HG03520 (cell line): Measurements from ENCODE around the gene OOSP4B.
"Not testable (repeated sequence)": the region's sequence is repeated elsewhere in the genome, so short reads cannot be mapped to it uniquely, and the experiment has no call there.

Experiments
- ATAC-seq: cut with Tn5 transposase; IDR thresholded peaks from one replicate; pipeline ENCODE4 v1.9.1; 2021; ENCODE audit warnings: mild to moderate bottlenecking, moderate library complexity; ENCODE audit not compliant: unreplicated experiment

Gene OOSP4B

DNA sequence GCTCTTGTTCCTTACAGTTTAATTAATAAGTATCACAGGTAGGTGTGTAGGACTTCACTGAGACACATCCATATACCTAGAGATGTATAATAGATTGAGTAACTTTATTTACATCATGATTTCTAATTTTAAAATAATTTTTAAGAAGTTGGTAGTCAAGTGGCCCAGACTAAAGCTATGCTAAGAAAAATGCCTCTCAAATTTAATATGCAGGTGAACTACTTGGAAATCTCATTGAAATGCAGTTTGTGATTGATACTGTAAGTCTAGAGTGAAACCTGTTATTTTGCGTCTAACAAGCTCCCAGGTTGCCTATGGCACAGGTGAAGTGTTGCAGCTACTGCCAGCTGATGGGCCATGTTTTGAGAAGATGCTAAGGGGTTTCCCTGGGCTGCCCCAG lies at the start of gene OOSP4B:
TSS of gene OOSP4B (plus strand) at position 301 of the 400 bp plus-strand sequence.
- ATAC-seq = no peak

DNA sequence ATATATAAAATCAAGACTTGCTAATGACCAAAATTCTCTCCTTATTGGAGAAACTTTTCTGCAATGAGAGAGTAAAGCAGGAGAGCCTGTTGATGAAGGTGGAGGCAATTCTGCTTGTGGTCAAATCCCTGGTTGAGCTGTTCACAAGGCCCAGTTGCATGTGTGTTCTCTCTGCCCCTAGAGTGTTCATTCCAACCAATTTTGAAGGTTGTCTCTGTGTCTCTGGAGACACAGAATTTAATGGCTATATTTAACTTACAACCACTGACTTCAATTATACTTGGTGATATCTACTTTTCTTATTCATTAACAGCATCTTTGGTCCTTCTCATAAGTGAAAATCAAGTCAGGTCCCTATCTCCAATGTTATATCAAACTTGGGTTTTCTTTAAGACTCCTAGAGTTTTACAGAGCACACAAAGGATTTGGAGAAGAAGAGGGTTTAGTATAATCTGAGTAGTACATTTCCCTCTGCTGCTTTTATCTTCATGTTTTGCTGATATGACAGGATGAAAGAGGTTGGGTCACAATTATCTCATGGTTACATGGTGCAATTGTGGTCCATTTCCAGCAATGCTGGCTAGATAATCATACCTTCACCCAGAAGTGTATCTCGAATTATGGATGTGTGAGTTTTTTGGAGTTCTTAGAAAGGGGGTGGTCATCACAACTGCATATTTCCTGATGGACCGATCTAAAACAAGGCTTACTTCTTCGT lies 49.1 kb upstream of the OOSP4B start:
- no peak for ATAC-seq

DNA sequence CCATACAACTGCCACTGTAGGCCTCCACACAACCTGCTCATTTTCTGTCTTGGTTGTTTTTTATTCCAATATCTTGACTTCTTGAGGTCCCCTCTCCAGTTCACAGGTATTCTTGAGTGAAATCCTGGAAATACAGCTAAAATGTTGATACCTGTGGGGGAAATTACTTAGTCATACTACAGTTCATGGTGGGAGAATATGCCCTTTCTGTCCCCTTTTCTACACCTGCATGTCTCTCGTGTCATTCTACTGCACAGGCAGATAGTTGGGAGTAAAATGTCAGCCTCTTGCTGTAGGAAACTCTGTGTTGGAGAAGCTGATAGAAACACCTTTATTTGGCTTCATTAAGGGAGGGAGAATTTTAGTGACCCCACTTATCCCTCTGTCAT lies 48.6 kb upstream of the OOSP4B start:
- no peak for ATAC-seq

DNA sequence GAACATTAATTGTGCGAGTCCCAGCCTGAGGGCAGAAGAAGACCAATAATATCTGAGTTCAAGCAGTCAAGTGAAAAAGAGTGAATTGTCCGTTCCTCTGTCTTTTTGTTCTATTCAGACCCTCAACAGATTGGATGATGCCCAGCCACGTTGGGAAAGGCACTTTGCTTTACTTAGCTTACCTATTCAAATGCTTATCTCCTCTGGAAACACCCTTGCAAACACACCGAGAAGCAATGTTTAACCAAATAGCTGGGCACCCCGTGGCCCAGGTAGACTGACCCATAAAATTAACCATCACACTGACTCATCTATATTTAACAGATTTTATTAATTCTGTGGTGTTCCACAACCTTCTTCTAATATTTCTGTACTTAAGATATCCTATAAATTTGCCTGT lies 43.9 kb upstream of the OOSP4B start:
- ATAC-seq = no peak

DNA sequence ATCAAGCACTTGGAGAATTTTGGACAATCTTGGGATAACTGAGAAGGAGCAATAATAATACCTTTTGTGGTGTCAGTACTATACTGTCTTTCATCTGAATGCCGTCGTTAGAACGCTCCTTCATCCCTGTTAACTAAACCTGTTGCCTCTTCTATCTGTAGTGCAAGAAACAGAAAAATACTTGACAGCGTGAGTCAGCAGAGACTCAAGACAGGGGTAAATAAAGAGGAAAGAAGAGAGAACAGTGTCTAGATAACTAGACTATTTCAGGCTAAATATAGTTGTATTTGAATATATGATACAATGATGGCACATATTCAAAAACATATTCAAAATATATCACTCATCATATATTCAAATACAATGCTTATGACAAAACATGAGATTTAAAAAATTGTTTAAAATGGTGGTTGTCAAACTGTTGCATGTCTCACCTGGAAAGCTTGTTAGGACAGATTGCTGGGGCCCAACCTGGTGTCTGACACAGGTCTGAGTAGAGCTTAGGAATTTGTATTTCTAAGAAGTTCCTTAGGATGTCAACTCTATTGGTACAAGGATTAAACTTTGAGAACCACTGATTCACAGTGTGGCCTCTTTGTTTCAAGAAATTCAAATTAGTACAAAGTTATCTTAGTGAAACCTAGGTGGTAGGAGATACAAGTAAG lies 35.7 kb upstream of the OOSP4B start:
- no peak for ATAC-seq

DNA sequence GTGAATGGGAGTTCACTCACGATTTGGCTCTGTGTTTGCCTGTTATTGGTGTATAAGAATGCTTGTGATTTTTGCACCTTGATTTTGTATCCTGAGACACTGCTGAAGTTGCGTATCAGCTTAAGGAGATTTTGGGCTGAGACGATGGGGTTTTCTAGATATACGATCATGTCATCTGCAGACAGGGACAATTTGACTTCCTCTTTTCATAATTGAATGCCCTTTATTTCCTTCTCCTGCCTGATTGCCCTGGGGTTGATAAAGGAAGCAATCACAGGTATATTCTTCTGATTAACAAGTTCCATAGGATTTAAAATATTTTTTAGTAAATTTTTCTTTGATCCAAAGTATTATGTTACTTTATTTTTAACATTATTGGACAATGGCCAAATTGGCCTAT lies 34.9 kb upstream of the OOSP4B start:
- ATAC-seq = not testable (repeated sequence)

DNA sequence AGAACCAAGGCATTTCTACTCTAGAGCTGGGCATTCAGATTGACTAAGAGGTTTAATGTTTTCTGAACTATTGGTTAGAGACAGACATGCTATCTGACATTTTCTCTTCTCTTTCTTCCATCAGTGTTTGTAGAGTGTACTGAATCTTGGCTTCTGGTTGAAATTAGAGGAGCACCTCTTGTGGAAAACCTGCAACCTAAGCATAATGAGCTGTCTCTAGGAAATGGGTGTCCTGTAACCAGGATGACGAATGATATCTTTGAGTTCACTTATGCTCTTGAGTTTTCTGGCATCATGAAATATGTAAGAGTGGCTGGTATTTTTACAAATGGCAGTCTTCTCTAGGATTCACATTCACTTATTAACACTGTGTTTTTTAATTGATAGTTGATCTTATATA lies 33.8 kb upstream of the OOSP4B start:
- ATAC-seq = no peak

DNA sequence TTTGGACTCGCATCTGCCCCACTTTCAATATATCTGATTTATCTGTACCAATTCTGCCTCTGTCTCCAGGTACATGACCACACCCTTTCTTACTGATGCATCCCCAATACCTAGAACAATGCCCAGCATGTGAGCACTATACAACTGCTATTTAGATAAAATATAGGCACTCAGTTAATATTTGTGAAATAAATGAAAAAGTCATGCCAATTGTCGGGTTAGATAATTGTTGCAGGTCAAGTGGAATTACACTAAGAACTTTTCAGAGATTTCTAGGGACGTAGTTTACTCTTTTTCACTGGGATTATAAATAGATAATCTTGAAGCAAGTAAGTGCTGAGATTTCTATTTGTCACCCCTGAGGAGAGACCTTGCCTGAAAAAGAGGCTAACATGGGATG lies 32.6 kb upstream of the OOSP4B start:
- ATAC-seq = no peak

DNA sequence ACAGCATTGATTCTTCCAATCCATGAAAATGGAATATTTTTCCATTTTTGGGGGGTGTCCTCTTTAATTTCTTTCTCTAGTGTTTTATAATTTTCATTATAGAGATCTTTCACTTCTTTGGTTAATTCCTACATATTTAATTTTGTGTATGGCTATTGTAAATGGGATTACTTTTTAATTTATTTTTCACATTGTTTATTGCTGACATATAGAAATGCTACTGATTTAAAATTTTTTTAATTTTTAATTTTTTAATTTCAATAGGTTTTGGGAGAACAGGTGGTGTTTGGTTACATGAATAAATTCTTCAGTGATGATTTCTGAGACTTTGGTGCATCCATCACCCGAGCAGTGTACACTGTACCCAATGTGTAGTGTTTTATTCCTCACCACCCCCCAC lies 26.6 kb upstream of the OOSP4B start:
- no peak for ATAC-seq

DNA sequence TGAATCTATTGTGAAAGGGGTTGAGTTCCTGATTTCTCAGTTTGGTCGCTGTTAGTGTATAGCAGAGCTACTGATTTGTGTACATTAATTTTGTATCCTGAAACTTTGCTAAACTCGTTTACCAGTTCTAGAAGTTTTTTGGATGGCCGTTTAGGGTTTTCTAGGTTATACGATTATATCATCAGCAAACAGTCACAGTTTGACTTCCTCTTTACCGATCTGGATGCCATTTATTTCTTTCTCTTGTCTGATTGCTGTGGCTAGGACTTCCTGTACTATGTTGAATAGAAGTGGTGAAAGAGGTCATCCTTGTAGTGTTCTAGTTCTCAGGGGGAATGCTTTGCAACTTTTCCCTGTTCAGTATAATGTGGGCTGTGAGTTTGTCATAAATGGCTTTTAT lies 24.6 kb upstream of the OOSP4B start:
- ATAC-seq = no peak

DNA sequence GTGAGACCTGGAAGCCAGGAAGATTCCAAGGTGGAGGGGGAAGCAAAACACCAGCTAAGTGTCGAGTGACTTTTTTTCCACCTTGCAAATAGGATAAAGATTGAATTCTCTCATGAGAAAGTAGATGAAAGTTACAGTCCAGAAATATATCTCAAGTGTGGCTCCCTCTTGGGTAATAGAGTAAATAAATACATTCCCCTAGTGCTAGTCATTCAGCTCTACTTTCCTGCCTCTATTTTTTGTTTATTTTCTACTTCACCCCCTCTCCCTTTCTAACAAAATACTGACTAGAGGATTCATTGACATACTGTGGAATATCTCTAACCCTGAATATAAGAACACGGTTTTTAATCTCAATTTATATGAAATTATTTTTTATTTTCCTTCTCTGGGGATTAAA lies 19.2 kb upstream of the OOSP4B start:
- no peak for ATAC-seq

DNA sequence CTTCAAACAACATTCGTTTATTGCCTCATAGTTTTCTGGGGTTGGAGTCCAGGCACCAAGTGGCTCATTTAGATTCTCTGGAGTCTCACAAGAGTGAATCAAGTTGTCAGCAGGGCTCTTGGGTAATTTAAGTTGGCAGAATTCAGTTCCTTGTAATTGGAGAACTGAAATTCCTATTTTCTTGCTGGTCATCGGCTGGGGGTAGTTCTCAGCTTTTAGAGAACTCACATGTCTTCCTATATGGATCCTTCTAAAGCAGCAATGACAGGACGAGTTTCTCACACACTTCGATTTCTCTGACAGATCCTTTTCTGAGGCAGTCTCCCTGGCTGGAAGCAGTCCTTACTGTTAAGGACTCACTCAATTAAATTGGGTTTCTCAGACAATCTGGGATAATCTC lies 17.3 kb upstream of the OOSP4B start:
- ATAC-seq = no peak

DNA sequence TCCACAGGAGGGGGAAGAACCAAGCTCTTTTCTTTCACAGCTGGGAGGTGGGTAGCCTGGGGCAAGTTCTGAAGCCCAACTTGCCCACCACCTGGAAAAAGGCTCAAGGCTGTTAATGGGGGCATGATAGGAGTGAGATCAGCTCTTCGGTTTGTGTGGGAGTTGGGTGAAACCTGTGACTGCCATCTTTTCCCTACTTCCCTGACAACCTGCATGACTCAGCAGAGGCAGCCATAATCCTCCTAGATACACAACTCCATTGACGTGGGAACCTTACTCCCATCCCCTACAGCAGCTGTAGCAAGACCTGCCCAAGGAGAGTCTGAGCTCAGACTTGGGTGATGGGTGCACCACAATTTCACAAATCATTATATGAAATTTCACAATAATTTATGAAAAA lies 13.3 kb upstream of the OOSP4B start:
- no peak for ATAC-seq

DNA sequence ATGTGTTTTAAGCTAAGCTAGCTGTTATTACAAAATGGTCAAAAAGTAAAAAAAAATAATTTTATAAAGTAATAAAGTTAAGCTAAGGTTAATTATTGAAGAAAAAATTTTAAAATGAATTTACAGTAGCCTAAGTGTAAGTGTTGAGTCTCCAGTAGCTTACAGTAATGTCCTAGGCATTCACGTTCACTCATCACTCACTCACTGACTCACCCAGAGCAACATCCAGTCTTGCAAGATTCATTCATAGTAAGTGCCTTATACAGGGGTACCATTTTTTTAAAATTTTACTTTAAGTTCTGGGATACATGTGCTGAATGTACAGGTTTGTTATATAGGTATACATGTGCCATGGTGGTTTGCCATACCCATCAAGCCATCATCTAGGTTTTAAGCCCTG lies 11.6 kb upstream of the OOSP4B start:
- ATAC-seq = no peak

DNA sequence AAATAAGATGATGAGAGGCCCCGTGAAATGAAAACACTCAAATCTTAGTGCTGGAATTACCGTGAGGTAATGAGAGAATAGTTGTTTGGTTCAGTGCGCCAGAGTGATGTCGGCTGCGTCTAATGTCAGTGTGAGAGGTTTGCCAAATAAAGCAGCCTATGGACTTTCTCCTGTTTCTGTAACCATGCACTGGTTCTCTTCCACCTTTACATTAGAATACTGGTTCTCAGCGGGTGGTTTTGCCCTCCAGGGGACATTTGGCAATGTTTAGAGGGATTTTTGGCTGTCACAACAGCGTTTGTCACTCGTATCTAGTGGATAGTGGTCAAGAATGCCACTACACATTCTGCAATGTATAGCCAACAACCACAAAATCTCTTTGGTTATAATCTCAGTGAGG lies 1.1 kb downstream of the OOSP4B start:
- ATAC-seq = no peak

DNA sequence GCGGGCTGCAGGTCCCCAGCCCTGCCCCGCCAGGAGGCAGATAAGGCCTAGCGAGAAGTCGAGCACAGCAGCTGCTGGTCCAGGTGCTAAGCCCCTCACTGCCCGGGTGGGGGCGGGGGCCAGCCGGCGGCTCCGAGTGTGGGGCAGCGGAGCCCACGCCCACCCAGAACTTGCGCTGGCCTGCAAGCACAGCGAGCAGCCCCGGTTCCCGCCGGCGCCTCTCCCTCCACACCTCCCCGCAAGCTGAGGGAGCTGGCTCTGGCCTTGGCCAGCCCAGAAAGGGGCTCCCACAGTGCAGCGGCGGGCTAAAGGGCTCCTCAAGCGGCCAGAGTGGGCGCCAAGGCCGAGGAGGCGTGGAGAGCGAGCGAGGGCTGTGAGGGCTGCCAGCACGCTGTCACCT lies 3.4 kb downstream of the OOSP4B start:
- not testable (repeated sequence) for ATAC-seq

DNA sequence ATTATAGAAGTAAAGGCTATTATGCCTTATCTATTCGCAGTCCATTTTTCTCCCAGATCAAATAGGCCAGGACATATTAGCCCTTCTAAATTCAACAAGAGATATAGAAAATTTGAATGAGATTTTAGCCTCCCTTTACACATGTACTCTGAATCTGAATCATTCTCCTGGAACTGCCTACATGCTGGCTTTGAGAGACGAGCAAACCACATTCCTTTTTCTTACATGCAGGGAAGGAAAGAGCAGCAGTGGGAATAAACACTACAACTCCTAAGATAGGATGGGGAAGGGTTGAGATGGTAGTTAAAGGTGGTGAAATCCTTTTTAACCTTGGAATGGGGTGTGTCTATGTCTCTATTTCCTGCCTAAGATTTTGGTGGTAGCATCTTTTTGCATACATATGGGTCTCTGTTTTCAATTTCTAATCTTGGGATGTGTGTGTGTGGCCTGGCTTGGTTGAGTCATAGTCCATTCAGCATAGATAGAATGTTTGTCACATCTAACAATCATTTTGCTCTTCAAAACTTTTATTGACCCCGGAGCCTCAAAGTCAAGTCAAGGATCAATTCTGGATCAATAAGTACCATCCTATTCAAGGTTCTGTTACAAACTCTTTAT lies 12.1 kb downstream of the OOSP4B start:
- ATAC-seq = no peak

DNA sequence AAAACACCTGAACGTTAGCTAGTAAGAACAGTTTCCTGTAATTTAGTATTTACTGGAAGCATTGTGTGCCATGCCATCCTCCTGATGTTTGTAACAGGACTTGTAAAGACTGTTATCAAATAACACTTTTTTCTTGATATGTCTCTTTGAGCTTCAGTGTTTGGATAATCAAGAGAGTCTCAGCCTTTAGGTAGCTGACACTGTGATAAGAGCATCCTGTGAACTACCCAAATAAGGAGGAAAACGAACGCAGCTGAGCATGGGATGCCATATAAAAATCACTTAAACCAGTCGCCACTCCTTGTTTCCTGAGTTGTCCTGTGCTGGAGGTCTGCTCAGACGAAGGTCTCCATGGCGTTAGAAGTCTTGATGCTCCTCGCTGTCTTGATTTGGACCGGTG lies 23.1 kb downstream of the OOSP4B start, which contains the start of gene OOSP2:
TSS of gene OOSP2 (plus strand) at position 301 of the 400 bp plus-strand sequence. CDS start at position 352, 51 bp downstream.
- ATAC-seq = no peak

DNA sequence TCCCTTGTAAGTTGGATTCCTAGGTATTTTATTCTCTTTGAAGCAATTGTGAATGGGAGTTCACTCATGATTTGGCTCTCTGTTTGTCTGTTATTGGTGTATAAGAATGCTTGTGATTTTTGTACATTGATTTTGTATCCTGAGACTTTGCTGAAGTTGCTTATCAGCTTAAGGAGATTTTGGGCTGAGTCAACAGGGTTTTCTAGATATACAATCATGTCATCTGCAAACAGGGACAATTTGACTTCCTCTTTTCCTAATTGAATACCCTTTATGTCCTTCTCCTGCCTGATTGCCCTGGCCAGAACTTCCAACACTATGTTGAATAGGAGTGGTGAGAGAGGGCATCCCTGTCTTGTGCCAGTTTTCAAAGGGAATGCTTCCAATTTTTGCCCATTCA lies 33.4 kb downstream of the OOSP4B start:
- not testable (repeated sequence) for ATAC-seq

DNA sequence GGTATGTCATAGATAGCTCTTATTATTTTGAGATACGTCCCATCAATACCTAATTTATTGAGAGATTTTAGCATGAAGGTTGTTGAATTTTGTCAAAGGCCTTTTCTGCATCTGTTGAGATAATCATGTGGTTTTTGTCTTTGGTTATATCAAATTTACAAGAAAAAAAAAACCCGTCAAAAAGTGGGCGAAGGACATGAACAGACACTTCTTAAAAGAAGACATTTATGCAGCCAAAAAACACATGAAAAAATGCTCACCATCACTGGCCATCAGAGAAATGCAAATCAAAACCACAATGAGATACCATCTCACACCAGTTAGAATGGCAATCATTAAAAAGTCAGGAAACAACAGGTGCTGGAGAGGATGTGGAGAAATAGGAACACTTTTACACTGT lies 33.9 kb downstream of the OOSP4B start:
- not testable (repeated sequence) for ATAC-seq

DNA sequence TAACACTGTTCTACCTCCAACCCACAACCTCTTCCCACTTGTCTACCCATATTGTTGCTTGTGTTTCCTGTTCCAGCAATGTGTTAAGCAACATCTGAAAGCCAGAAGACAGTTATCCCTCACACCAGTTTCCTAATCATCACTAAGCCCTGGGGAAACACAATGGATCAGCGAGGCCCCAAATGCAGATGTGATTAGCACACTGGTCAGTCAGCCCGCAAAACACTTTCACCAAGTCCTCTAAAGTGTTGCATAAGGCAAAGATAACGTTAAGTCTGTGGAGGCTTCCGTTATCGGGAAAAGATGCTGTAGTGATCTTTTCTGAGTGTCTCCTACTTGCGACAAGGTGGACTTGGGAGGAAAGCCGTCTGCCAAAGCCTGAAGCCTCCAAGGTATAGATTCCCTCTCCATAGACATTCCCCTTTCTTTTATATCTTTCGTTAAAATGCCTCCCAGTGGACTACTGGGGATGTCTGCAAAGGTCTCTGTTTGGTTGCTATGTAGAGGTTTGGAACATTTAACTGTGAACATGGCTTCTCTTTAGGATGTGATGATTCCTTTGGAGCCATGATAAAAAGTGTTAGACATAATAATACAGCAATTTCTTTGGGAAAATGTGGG lies 39.5 kb downstream of the OOSP4B start, which contains the start of gene MS4A3:
TSS of gene MS4A3 (plus strand) at position 317 of the 621 bp plus-strand sequence. CDS start 4,496 bp downstream, outside the sequence.
- ATAC-seq = no peak

DNA sequence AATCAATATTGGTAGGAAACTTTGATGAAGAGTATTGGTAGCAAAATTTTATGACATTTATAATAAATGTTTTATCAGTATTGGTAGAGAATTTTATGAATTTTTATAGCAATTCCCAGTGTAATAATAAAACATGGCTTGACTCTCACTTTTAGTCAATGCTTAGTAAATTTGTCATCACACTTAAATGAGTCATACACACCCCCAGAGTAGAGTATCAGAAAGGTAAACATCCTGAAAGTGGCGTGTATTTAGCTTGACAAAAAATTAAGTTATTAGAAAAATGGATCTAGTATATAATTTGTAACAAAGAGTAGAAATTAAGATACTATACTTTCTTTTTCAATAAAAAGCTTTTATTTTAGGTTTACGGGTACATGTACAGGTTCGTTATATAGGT lies 42.1 kb downstream of the OOSP4B start:
- ATAC-seq = no peak
